Endodermal cell (in vitro differentiated cells): ENCODE results near the gene LSM14B. TPM values are rescaled to one million over a fixed set of nuclear protein-coding genes. Genes with fewer than 3 reads are reported as not detected.

ENCODE experiments used
- DNase-seq: peaks from one replicate; pipeline ENCODE4 v3.0.0-alpha.2; 2017
- H3K27ac ChIP-seq: 2 replicates; pipeline ENCODE4 v1.5.1; 2013; ENCODE audit warnings: mild to moderate bottlenecking, low read depth, low read length, moderate library complexity
- H3K27me3 ChIP-seq: 2 replicates; pipeline ENCODE4 v1.6.1; 2013; ENCODE audit warnings: mild to moderate bottlenecking, low read length, moderate library complexity; ENCODE audit not compliant: insufficient read depth, control insufficient read depth, poor library complexity, severe bottlenecking
- H3K36me3 ChIP-seq: 2 replicates; pipeline ENCODE4 v1.7.0; 2013; ENCODE audit warnings: mild to moderate bottlenecking, low read length, moderate library complexity; ENCODE audit not compliant: control insufficient read depth, insufficient read depth
- H3K4me1 ChIP-seq: one replicate; pipeline ENCODE4 v1.7.0; 2013; ENCODE audit warnings: low read length; ENCODE audit not compliant: control insufficient read depth, insufficient read depth
- H3K4me3 ChIP-seq: 2 replicates; pipeline ENCODE4 v1.5.1; 2013; ENCODE audit warnings: mild to moderate bottlenecking, low read length, moderate library complexity
- H3K9ac ChIP-seq: 2 replicates; pipeline ENCODE4 v1.6.1; 2013; ENCODE audit warnings: mild to moderate bottlenecking, low read length, moderate library complexity; ENCODE audit not compliant: poor library complexity, severe bottlenecking; ENCODE audit errors: extremely low read depth
- H3K9me3 ChIP-seq: 2 replicates; pipeline ENCODE4 v1.6.1; 2013; ENCODE audit warnings: mild to moderate bottlenecking, low read length, moderate library complexity; ENCODE audit not compliant: control insufficient read depth
- H3K27ac Mint-ChIP-seq: 2 replicates; pipeline ENCODE4 v1.8.0; 2020; ENCODE audit warnings: mixed read lengths
- H3K27me3 Mint-ChIP-seq: 2 replicates; pipeline ENCODE4 v1.8.0; 2021; ENCODE audit warnings: mild to moderate bottlenecking, mixed read lengths; ENCODE audit not compliant: insufficient read depth
- H3K36me3 Mint-ChIP-seq: 2 replicates; pipeline ENCODE4 v1.8.0; 2020; ENCODE audit warnings: low read depth, mixed read lengths
- H3K4me1 Mint-ChIP-seq: 2 replicates; pipeline ENCODE4 v1.8.0; 2020; ENCODE audit warnings: mixed read lengths
- H3K4me3 Mint-ChIP-seq: 2 replicates; pipeline ENCODE4 v1.8.0; 2020; ENCODE audit warnings: mild to moderate bottlenecking, moderate library complexity, mixed read lengths
- H3K9me3 Mint-ChIP-seq: 2 replicates; pipeline ENCODE4 v1.8.0; 2020; ENCODE audit warnings: mild to moderate bottlenecking, mixed read lengths
- WGBS, 2 experiments: methylation state at CpG; one replicate each; pipeline versions ENCODE4 v1.1.5 to v1.1.7; 2013; ENCODE audit warnings: missing lambda C conversion rate in 2 of 2, mixed read lengths in 1 of 2; ENCODE audit not compliant: insufficient coverage in 1 of 2, insufficient read length in 1 of 2; 5-methylcytosine and 5-hydroxymethylcytosine counted together
- total RNA-seq, 2 donors: library from RNA; stranded (reverse); fragmentation: NEBNext Ultra II Directional in 1 of 2; extraction: Animal tissue kit (Norgen Biotek cat#: 25700) in 1 of 2; gene quantifications; 2 replicates in 1 of 2; 3 replicates in 1 of 2; pipeline ENCODE4 v1.2.1, GENCODE V29; 2021
- TF ChIP-seq, protein P1 (sequence below): fragments of 200-600 bp; sonication (generic); conservative IDR thresholded peaks from 2 replicates; pipeline ENCODE4 v1.5.0; 2021; ENCODE audit warnings: antibody characterized with exemption, mild to moderate bottlenecking

LSM14B gene
- total RNA-seq, 2 donors from 2014 or later: 89.1 to 91.1 TPM

DNA sequence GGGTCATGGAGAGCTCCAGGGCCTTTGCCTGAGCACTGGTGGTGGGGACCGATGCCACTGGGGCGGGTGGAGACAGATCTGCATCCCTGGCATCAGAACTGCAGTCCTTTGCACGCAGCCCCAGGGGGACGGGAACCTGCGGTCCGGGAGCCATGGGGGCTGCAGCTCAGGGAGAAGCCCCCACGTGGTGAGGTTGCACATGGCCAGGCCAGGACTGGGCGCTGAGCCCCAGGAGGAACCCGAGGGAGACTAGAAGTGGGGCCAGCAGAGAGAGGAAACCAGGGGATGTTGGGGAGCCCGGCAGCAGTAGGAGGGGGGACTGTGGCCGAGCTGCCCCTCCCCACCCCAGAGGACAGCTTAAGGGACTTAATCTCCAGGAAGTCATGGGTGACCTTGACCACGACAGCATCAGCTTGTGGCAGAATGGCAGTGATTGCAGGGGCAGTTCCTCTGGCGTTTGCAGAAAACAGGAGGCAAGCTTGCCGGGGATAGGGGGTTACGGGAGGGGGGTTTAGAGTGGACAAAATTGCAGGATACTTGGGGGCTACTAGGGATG, 18.0 kb upstream of the LSM14B start:
- TF ChIP-seq, protein P1, sequence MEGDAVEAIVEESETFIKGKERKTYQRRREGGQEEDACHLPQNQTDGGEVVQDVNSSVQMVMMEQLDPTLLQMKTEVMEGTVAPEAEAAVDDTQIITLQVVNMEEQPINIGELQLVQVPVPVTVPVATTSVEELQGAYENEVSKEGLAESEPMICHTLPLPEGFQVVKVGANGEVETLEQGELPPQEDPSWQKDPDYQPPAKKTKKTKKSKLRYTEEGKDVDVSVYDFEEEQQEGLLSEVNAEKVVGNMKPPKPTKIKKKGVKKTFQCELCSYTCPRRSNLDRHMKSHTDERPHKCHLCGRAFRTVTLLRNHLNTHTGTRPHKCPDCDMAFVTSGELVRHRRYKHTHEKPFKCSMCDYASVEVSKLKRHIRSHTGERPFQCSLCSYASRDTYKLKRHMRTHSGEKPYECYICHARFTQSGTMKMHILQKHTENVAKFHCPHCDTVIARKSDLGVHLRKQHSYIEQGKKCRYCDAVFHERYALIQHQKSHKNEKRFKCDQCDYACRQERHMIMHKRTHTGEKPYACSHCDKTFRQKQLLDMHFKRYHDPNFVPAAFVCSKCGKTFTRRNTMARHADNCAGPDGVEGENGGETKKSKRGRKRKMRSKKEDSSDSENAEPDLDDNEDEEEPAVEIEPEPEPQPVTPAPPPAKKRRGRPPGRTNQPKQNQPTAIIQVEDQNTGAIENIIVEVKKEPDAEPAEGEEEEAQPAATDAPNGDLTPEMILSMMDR: no peak
- H3K4me1 ChIP-seq: no peaks in the 10 kb centered on the region
- H3K36me3 Mint-ChIP-seq: no peaks in the 10 kb centered on the region
- peaks cover 29% of the 10 kb centered on the region for H3K9me3 Mint-ChIP-seq
- no peaks in the 10 kb centered on the region for H3K4me1 Mint-ChIP-seq
- DNase-seq: no peak
- no peak overlapping the region for H3K27ac ChIP-seq
- H3K9me3 ChIP-seq: peaks cover 7% of the 10 kb centered on the region
- H3K27ac Mint-ChIP-seq: no peak overlapping the region
- no peak overlapping the region for H3K4me3 ChIP-seq
- WGBS, 2 experiments: 67 to 79% methylated on average over 8 to 15 of the region's 15 CpGs
- H3K27me3 ChIP-seq: no peaks in the 10 kb centered on the region
- H3K36me3 ChIP-seq: no peaks in the 10 kb centered on the region
- H3K27me3 Mint-ChIP-seq: peaks cover 26% of the 10 kb centered on the region
- no peak overlapping the region for H3K4me3 Mint-ChIP-seq
- H3K9ac ChIP-seq: no peak overlapping the region

GRCh38 chr20:62104791-62105345, 17.4 kb upstream of the LSM14B start:
- H3K4me3 ChIP-seq: no peak overlapping the region
- Mint-ChIP-seq H3K4me1 (no peaks in the 10 kb centered on the region), H3K27me3 (peaks cover 28% of the 10 kb centered on the region), H3K27ac (no peak overlapping the region), H3K4me3 (no peak overlapping the region), H3K36me3 (no peaks in the 10 kb centered on the region), H3K9me3 (peaks cover 34% of the 10 kb centered on the region)
- WGBS, 2 experiments: 80% methylated on average over 3 to 7 of the region's 7 CpGs
- no peak overlapping the region for H3K27ac ChIP-seq
- peaks cover 11% of the 10 kb centered on the region for H3K9me3 ChIP-seq
- no peaks in the 10 kb centered on the region for H3K36me3 ChIP-seq
- H3K9ac ChIP-seq: no peak overlapping the region
- TF ChIP-seq, protein P1: no peak
- no peaks in the 10 kb centered on the region for H3K27me3 ChIP-seq
- no peaks in the 10 kb centered on the region for H3K4me1 ChIP-seq
- no peak for DNase-seq

GRCh38 chr20:62105592-62105991, 16.7 kb upstream of the LSM14B start:
- Mint-ChIP-seq H3K9me3 (peaks cover 40% of the 10 kb centered on the region), H3K27ac (no peak overlapping the region), H3K4me1 (no peaks in the 10 kb centered on the region), H3K27me3 (peaks cover 24% of the 10 kb centered on the region), H3K36me3 (peaks cover 1% of the 10 kb centered on the region), H3K4me3 (no peak overlapping the region)
- Histone ChIP-seq H3K4me3 (no peak overlapping the region), H3K9me3 (peaks cover 15% of the 10 kb centered on the region), H3K27me3 (no peaks in the 10 kb centered on the region), H3K36me3 (no peaks in the 10 kb centered on the region), H3K4me1 (no peaks in the 10 kb centered on the region), H3K27ac (no peak overlapping the region), H3K9ac (no peak overlapping the region)
- no peak for DNase-seq
- TF ChIP-seq, protein P1: no peak
- 85 to 87% methylated on average over 4 to 5 of the region's 5 CpGs for WGBS, 2 experiments
